Measurements from ENCODE around the gene PAX7.

DNA sequence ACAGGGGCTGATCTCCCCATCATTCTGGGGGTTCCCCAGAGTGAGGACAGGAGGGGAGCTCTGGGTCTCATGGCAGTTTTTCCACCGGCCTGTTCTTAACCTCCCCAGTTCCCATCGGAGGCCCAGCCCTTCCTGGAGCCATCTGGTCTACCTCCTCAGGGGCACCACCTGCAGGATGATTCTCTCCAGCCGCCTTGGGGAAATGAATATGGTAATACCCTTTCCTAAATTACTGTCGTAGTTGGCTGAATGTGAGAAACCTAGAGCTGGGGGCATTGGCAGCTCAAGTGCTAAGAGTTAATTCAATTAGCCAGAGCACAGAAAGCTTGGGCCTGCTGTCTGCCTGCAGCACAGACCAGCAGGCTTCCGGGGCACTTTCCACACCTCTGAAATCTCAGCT is 163.9 kb downstream of the PAX7 start:
- TF ChIP-seq USF2 (IDR thresholded peaks at IDR 0.05; ENCODE audit: low read depth, low read length) (no peak), POLR2A (IDR thresholded peaks at IDR 0.05; ENCODE audit: low read depth, low read length) (no peak), SMC3 (IDR thresholded peaks at IDR 0.05; ENCODE audit: low read depth, low read length) (no peak), BHLHE40 (IDR thresholded peaks at IDR 0.05; ENCODE audit: low read depth, low read length) (no peak), RAD21 (IDR thresholded peaks at IDR 0.05; ENCODE audit: low read length) (no peak), ELK1 (IDR thresholded peaks at IDR 0.05; ENCODE audit: borderline replicate concordance, low read depth, low read length) (no peak), CEBPB (IDR thresholded peaks at IDR 0.05; ENCODE audit: low read depth, low read length) (no peak), RFX5 (IDR thresholded peaks at IDR 0.05; ENCODE audit: low read depth, low read length) (no peak), MXI1 (IDR thresholded peaks at IDR 0.05; ENCODE audit: borderline replicate concordance, low read depth, low read length) (no peak), RCOR1 (IDR thresholded peaks at IDR 0.05; ENCODE audit: insufficient replicate concordance, low read length) (no peak), NFE2L2 (IDR thresholded peaks at IDR 0.05; ENCODE audit: low read depth, low read length) (no peak), MAZ (IDR thresholded peaks at IDR 0.05; ENCODE audit: borderline replicate concordance, low read depth, low read length) (no peak)
- TF ChIP-seq, protein P1, sequence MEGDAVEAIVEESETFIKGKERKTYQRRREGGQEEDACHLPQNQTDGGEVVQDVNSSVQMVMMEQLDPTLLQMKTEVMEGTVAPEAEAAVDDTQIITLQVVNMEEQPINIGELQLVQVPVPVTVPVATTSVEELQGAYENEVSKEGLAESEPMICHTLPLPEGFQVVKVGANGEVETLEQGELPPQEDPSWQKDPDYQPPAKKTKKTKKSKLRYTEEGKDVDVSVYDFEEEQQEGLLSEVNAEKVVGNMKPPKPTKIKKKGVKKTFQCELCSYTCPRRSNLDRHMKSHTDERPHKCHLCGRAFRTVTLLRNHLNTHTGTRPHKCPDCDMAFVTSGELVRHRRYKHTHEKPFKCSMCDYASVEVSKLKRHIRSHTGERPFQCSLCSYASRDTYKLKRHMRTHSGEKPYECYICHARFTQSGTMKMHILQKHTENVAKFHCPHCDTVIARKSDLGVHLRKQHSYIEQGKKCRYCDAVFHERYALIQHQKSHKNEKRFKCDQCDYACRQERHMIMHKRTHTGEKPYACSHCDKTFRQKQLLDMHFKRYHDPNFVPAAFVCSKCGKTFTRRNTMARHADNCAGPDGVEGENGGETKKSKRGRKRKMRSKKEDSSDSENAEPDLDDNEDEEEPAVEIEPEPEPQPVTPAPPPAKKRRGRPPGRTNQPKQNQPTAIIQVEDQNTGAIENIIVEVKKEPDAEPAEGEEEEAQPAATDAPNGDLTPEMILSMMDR (conservative IDR thresholded peaks at IDR 0.05; ENCODE audit: low read depth, low read length), result no peak

Measured in IMR-90 (cell line).